ENCODE results near the gene EPHA6. TPM values are rescaled to one million over a fixed set of nuclear protein-coding genes. Genes with fewer than 3 reads are reported as not detected.
"Not testable (repeated sequence)": the region's sequence is repeated elsewhere in the genome, so short reads cannot be mapped to it uniquely, and the experiment has no call there.

Gene EPHA6
- total and polyA plus RNA-seq, 7 donors = 0.58 to 53.5 (median 45.4) TPM; not detected in 2

GRCh38 chr3:97579365-97579764 lies 765.0 kb downstream of the EPHA6 start:
- no peak for TF ChIP-seq EP300 (IDR thresholded peaks at IDR 0.05)
- TF ChIP-seq POLR2AphosphoS5 (IDR thresholded peaks at IDR 0.05) = no peak
- TF ChIP-seq CTCF (IDR thresholded peaks at IDR 0.05) = no peak
- no peak for TF ChIP-seq POLR2A (IDR thresholded peaks at IDR 0.05)
- WGBS, 2 donors = 51 to 64% methylated on average over 3 of the region's 3 CpGs
- intact Hi-C loops (cut with DNase I) = no loop called here
- no peak overlapping the region for H3K4me3 ChIP-seq
- H3K9me3 ChIP-seq = no peaks in the 10 kb centered on the region
- H3K27ac ChIP-seq = no peak overlapping the region
- no peak for DNase-seq
- H3K36me3 ChIP-seq = no peaks in the 10 kb centered on the region
- H3K27me3 ChIP-seq = no peaks in the 10 kb centered on the region
- peaks cover 0 to 12% (median 3%) of the 10 kb centered on the region in 4 donors for H3K4me1 ChIP-seq

- 65 to 80% methylated on average over 2 of the region's 2 CpGs for WGBS, 2 donors
These were observed 796.2 kb downstream of the EPHA6 start for GRCh38 chr3:97610626-97611025.

DNA sequence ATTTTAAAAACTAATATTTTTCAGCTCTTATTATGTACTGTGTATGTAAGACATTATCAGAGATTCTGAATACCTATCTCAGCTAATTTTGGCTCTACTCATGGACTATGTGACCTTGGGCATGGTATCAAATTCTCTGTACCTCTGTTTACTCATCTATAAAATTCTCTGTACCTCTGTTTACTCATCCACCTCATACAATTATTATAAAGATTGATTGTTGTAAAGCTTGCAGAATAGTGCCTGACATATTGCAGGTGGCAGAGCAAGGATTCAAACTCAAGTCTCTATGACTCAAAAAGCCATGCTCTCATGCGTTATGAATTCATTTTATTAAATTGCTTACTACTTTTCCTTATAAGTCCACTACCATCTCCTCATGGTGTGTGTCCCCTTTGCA lies 798.2 kb downstream of the EPHA6 start:
- intact Hi-C loops (cut with DNase I) = no loop called here
- no peak for TF ChIP-seq CTCF (IDR thresholded peaks at IDR 0.05)
- no peak for TF ChIP-seq EP300 (IDR thresholded peaks at IDR 0.05)
- TF ChIP-seq POLR2A (IDR thresholded peaks at IDR 0.05) = no peak
- TF ChIP-seq POLR2AphosphoS5 (IDR thresholded peaks at IDR 0.05) = no peak
- 21 to 63% methylated on average over 1 of the region's 1 CpG for WGBS, 2 donors
- Histone ChIP-seq H3K4me3 (no peak overlapping the region), H3K4me1 (no peaks in the 10 kb centered on the region), H3K27ac (no peak overlapping the region), H3K9me3 (no peaks in the 10 kb centered on the region), H3K27me3 (no peaks in the 10 kb centered on the region), H3K36me3 (no peaks in the 10 kb centered on the region)
- DNase-seq = no peak

More at GRCh38 chr3:97610626-97611025, 796.2 kb downstream of the EPHA6 start:
- no peak for DNase-seq
- Histone ChIP-seq H3K27me3 (no peaks in the 10 kb centered on the region), H3K27ac (no peak overlapping the region), H3K4me1 (no peaks in the 10 kb centered on the region), H3K36me3 (no peaks in the 10 kb centered on the region), H3K4me3 (no peak overlapping the region), H3K9me3 (no peaks in the 10 kb centered on the region)
- TF ChIP-seq EP300 (IDR thresholded peaks at IDR 0.05) (no peak), POLR2A (IDR thresholded peaks at IDR 0.05) (no peak), POLR2AphosphoS5 (IDR thresholded peaks at IDR 0.05) (no peak), CTCF (IDR thresholded peaks at IDR 0.05) (no peak)
- intact Hi-C loops (cut with DNase I) = no loop called here

DNA sequence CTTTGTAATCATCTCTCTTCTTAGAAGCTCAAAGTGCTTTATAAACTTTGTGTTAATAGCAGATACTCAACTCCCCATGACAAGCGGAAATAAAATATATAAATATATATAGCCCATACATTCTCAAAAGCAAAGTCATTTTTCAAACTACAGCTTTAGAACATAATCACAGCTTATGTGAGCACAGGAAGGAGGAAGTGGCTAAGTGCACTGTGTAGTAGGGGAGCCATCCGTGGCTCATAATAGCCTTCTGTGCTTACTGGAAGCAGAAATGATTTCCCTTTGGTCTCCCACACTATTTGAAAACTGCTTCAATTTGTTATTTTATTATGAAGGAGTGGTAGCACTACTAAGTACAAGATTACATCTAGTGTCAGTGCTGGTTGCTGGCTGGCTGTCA lies 798.7 kb downstream of the EPHA6 start:
- Histone ChIP-seq H3K36me3 (no peaks in the 10 kb centered on the region), H3K9me3 (no peaks in the 10 kb centered on the region), H3K27me3 (no peaks in the 10 kb centered on the region), H3K27ac (no peak overlapping the region), H3K4me3 (no peak overlapping the region), H3K4me1 (no peaks in the 10 kb centered on the region)
- intact Hi-C loops (cut with DNase I) = no loop called here
- 36 to 48% methylated on average over 2 of the region's 2 CpGs for WGBS, 2 donors
- TF ChIP-seq POLR2A (IDR thresholded peaks at IDR 0.05) (no peak), EP300 (IDR thresholded peaks at IDR 0.05) (no peak), CTCF (IDR thresholded peaks at IDR 0.05) (no peak), POLR2AphosphoS5 (IDR thresholded peaks at IDR 0.05) (no peak)
- no peak for DNase-seq

DNA sequence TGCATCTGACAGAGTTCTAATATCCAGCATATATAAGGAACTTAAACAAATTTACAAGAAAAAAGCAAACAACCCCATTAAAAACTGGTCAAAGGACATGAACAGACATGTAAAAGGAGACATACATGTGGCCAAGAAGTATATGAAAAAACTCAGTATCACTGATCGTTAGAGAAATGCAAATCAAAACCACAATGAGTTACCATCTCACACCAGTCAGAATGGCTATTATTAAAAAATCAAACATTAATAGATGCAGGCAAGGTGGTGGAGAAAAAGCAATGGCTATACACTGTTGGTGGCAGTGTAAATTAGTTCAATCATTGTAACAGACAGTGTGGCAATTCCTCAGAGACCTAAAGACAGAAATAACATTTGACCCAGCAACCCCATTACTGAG lies 806.1 kb downstream of the EPHA6 start:
- H3K9me3 ChIP-seq; H3K36me3 ChIP-seq; H3K4me1 ChIP-seq; H3K4me3 ChIP-seq; H3K27ac ChIP-seq; DNase-seq; H3K27me3 ChIP-seq; intact Hi-C loops (cut with DNase I): not testable (repeated sequence)
- 80 to 81% methylated on average over 1 of the region's 1 CpG for WGBS, 2 donors
